Esophagus muscularis mucosa (tissue), 4 donors: ENCODE results near the gene HTRA2. TPM values are rescaled to one million over a fixed set of nuclear protein-coding genes. Genes with fewer than 3 reads are reported as not detected.

ENCODE experiments used
- DNase-seq: peaks from one replicate; pipeline ENCODE4 v3.0.0-alpha.2; 2017; ENCODE audit errors: extremely low spot score
- H3K27ac ChIP-seq, 4 donors: fragments of 200-600 bp; sonication (generic); replicated peaks in 1 of 4; 1 replicate in 3 of 4; 2 replicates in 1 of 4; pipeline ENCODE4 v1.5.1; 2016 to 2019; ENCODE audit warnings: mild to moderate bottlenecking in 1 of 4
- H3K27me3 ChIP-seq, 4 donors: fragments of 200-600 bp; sonication (generic); one replicate each; pipeline versions ENCODE4 v1.5.1 to v1.6.0; 2016 to 2019
- H3K36me3 ChIP-seq, 4 donors: fragments of 200-600 bp; sonication (generic); one replicate each; pipeline ENCODE4 v1.5.1; 2016 to 2019
- H3K4me1 ChIP-seq, 4 donors: fragments of 200-600 bp; sonication (generic); one replicate each; pipeline ENCODE4 v1.5.1; 2016 to 2019
- H3K4me3 ChIP-seq, 4 donors: fragments of 200-600 bp; sonication (generic); 1 replicate in 2 of 4; 2 replicates in 2 of 4; pipeline ENCODE4 v1.5.1; 2016 to 2019; ENCODE audit warnings: mild to moderate bottlenecking in 4 of 4, moderate library complexity in 1 of 4
- H3K9me3 ChIP-seq, 4 donors: fragments of 200-600 bp; sonication (generic); 1 replicate in 3 of 4; 2 replicates in 1 of 4; pipeline ENCODE4 v1.5.1; 2016 to 2019
- CTCF ChIP-seq, 3 experiments: fragments of 200-600 bp in 2 of 3; fragments of 450-650 bp in 1 of 3; sonication (generic) in 2 of 3; IDR thresholded peaks; one replicate each; pipeline ENCODE4 v1.5.1; 2017 to 2019; ENCODE audit warnings: antibody characterized with exemption in 3 of 3, mild to moderate bottlenecking in 2 of 3, moderate library complexity in 1 of 3
- EP300 ChIP-seq: sonication (generic); formaldehyde crosslinking; IDR thresholded peaks from one replicate; pipeline ENCODE4 v1.6.1; 2017; ENCODE audit warnings: antibody characterized with exemption
- POLR2A ChIP-seq: fragments of 450-650 bp; IDR thresholded peaks from one replicate; pipeline ENCODE4 v1.6.1; 2017; ENCODE audit warnings: antibody characterized with exemption, moderate library complexity, mild to moderate bottlenecking, low read depth
- POLR2AphosphoS5 ChIP-seq, 2 donors: sonication (generic); formaldehyde crosslinking; IDR thresholded peaks; one replicate each; pipeline ENCODE4 v1.6.1; 2017; ENCODE audit warnings: antibody characterized with exemption in 2 of 2
- WGBS: methylation state at CpG from one replicate; pipeline ENCODE4 v1.1.5; 2018; 5-methylcytosine and 5-hydroxymethylcytosine counted together
- intact Hi-C: fragments of 100-400 bp; cut with DNase I; formaldehyde crosslinking; loops from one replicate; pipeline ENCODE4 v1.15.1; 2023
- total RNA-seq, 4 donors: library from RNA; depleted of rRNA; stranded (reverse); fragments of >200 nt; gene quantifications; one replicate each; pipeline versions ENCODE4 v1.1.0 to v1.2.1, GENCODE V29; 2016

Gene HTRA2
- total RNA-seq, 4 donors from 2014 or later = 29.7 to 37.9 (median 31.9) TPM

DNA sequence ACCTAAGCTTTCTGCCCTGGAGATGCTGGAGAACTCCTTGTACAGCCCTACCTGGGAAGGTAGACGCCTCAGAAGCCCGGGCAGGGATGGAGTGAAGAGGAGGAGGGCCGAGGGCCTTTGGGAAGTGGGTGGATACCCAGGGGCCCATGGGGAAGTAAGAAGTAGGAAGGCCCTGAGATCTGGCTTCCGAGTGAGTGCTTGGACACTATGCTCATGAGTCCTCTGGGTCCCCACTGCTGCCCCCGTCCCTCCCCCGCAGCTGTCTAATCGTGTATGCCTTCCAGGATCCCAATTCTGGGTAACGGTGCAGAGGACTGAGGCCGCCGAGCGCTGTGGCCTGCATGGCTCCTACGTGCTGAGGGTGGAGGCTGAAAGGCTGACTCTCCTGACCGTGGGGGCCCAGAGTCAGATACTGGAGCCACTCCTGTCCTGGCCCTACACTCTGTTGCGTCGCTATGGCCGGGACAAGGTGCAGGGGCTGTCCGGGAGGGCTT is 25.9 kb downstream of the HTRA2 start:
- peaks cover 0 to 9% (median 0%) of the 10 kb centered on the region in 4 donors for H3K27me3 ChIP-seq
- 79% methylated on average over 16 of the region's 17 CpGs for WGBS
- no peak for TF ChIP-seq EP300
- TF ChIP-seq CTCF (IDR thresholded peaks at IDR 0.05) = no peak
- TF ChIP-seq POLR2A = no peak
- TF ChIP-seq POLR2AphosphoS5 (IDR thresholded peaks at IDR 0.05) = no peak
- peaks cover 7 to 36% (median 29%) of the 10 kb centered on the region in 4 donors for H3K4me1 ChIP-seq
- H3K36me3 ChIP-seq = peaks cover 0 to 11% (median 7%) of the 10 kb centered on the region in 4 donors
- peak overlapping the region; percentile 72 to 87 (median 80) for H3K4me3 ChIP-seq
- H3K27ac ChIP-seq = peak overlapping the region; percentile 90 to 93 (median 92)
- DNase-seq = no peak
- H3K9me3 ChIP-seq = no peaks in the 10 kb centered on the region
- intact Hi-C loops = no loop called here

GRCh38 chr2:74556159-74556558 is 26.4 kb downstream of the HTRA2 start:
- Histone ChIP-seq H3K9me3 (no peaks in the 10 kb centered on the region), H3K27me3 (peaks cover 0 to 10% (median 0%) of the 10 kb centered on the region in 4 donors), H3K4me1 (peaks cover 7 to 36% (median 29%) of the 10 kb centered on the region in 4 donors), H3K36me3 (peaks cover 0 to 11% (median 7%) of the 10 kb centered on the region in 4 donors), H3K4me3 (peak overlapping the region in 3 of 4 donors; percentile 78 to 87 (median 82)), H3K27ac (peak overlapping the region in 1 of 4 donors; percentile 93)
- no peak for DNase-seq
- TF ChIP-seq CTCF (IDR thresholded peaks at IDR 0.05) (no peak), POLR2A (no peak), EP300 (no peak), POLR2AphosphoS5 (IDR thresholded peaks at IDR 0.05) (no peak)
- intact Hi-C loops = no loop called here
- WGBS = 81% methylated on average over 13 of the region's 14 CpGs

DNA sequence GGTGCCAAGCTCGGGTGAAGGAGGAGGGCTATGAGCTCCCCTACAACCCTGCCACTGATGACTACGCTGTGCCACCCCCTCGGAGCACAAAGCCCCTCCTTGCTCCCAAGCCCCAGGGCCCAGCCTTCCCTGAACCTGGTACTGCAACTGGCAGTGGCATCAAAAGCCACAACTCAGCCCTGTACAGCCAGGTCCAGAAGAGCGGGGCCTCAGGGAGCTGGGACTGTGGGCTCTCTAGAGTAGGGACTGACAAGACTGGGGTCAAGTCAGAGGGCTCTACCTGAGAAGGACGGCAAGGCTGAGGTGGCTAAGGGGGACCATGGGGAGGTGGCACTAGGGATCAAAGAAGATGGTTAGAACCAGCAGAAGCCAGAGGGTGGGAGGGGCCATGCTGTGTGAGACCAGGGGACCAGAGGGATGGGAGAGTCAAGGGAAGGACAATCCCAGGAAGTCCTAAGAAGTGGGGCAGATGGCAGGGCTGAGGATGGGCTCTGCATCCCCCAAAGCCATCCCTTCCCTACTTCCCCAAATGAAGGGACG is 27.2 kb downstream of the HTRA2 start:
- H3K36me3 ChIP-seq = peaks cover 0 to 11% (median 7%) of the 10 kb centered on the region in 4 donors
- H3K9me3 ChIP-seq = no peaks in the 10 kb centered on the region
- peaks cover 7 to 36% (median 29%) of the 10 kb centered on the region in 4 donors for H3K4me1 ChIP-seq
- H3K4me3 ChIP-seq = no peak overlapping the region
- no peak for DNase-seq
- intact Hi-C loops = no loop called here
- no peak overlapping the region for H3K27ac ChIP-seq
- no peak for TF ChIP-seq CTCF (IDR thresholded peaks at IDR 0.05)
- WGBS = 93% methylated on average over 5 of the region's 6 CpGs
- peaks cover 0 to 10% (median 0%) of the 10 kb centered on the region in 4 donors for H3K27me3 ChIP-seq

GRCh38 chr2:74558284-74559230 is 28.8 kb downstream of the HTRA2 start:
- TF ChIP-seq POLR2AphosphoS5 (IDR thresholded peaks at IDR 0.05) (no peak), EP300 (no peak), POLR2A (no peak), CTCF (IDR thresholded peaks at IDR 0.05) (no peak)
- 64% methylated on average over 7 of the region's 7 CpGs for WGBS
- DNase-seq = no peak
- H3K4me1 ChIP-seq = peaks cover 7 to 21% (median 19%) of the 10 kb centered on the region in 4 donors
- peaks cover 0 to 22% (median 0%) of the 10 kb centered on the region in 4 donors for H3K27me3 ChIP-seq
- no peaks in the 10 kb centered on the region for H3K9me3 ChIP-seq
- peaks cover 0 to 11% (median 7%) of the 10 kb centered on the region in 4 donors for H3K36me3 ChIP-seq
- H3K4me3 ChIP-seq = no peak overlapping the region
- H3K27ac ChIP-seq = no peak overlapping the region
- intact Hi-C loops = no loop called here
